ENCODE data around the gene BANP.
"Not testable (repeated sequence)": the region's sequence is repeated elsewhere in the genome, so short reads cannot be mapped to it uniquely, and the experiment has no call there.

BANP gene

GRCh38 chr16:87983072-87983736 lies 32.0 kb downstream of the BANP start:
- H3K27ac ChIP-seq (ENCODE audit: low read length); H3K4me3 ChIP-seq (ENCODE audit: low read length): not testable (repeated sequence)

GRCh38 chr16:87983737-87984097 lies 32.5 kb downstream of the BANP start:
- WGBS (ENCODE audit: insufficient coverage, insufficient read length) = no CpG with 5 or more reads among the region's 7 CpGs
- H3K4me3 ChIP-seq (ENCODE audit: low read length); H3K9me3 ChIP-seq (ENCODE audit: control insufficient read depth, insufficient read depth, low read length); H3K4me1 ChIP-seq (ENCODE audit: control insufficient read depth, insufficient read depth, low read length); H3K36me3 ChIP-seq (ENCODE audit: control insufficient read depth, insufficient read depth, low read length); DNase-seq (ENCODE audit: low read depth, low spot score); H3K27me3 ChIP-seq (ENCODE audit: control insufficient read depth, insufficient read depth, low read length); H3K27ac ChIP-seq (ENCODE audit: low read length): not testable (repeated sequence)

More at GRCh38 chr16:87983072-87983736, 32.0 kb downstream of the BANP start:
- DNase-seq (ENCODE audit: low read depth, low spot score); H3K4me1 ChIP-seq (ENCODE audit: control insufficient read depth, insufficient read depth, low read length); H3K9me3 ChIP-seq (ENCODE audit: control insufficient read depth, insufficient read depth, low read length); H3K36me3 ChIP-seq (ENCODE audit: control insufficient read depth, insufficient read depth, low read length); H3K27me3 ChIP-seq (ENCODE audit: control insufficient read depth, insufficient read depth, low read length): not testable (repeated sequence)
- WGBS (ENCODE audit: insufficient coverage, insufficient read length) = no CpG with 5 or more reads among the region's 20 CpGs

DNA sequence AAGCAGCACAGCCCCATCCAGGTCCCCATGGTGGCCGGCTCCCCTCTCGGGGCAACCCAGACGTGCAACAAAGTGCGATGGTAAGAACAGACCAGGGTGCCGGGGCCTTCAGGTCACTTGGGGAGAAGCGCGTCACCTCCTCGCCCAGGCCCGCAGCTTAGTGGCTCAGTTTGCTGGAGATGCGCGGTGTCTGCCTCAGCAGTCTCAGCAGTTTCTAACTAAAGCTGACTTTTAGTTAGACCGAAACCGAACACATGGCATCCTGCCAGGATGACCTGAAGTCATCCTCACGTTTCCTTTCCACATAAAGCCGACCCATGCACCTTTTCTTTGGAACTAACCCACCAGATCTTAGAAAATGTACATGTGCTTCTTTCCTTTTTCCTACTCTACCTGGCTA lies 32.9 kb downstream of the BANP start:
- no CpG with 5 or more reads among the region's 15 CpGs for WGBS (ENCODE audit: insufficient coverage, insufficient read length)
- DNase-seq (ENCODE audit: low read depth, low spot score); H3K27ac ChIP-seq (ENCODE audit: low read length); H3K27me3 ChIP-seq (ENCODE audit: control insufficient read depth, insufficient read depth, low read length); H3K9me3 ChIP-seq (ENCODE audit: control insufficient read depth, insufficient read depth, low read length); H3K4me3 ChIP-seq (ENCODE audit: low read length); H3K36me3 ChIP-seq (ENCODE audit: control insufficient read depth, insufficient read depth, low read length); H3K4me1 ChIP-seq (ENCODE audit: control insufficient read depth, insufficient read depth, low read length): not testable (repeated sequence)

DNA sequence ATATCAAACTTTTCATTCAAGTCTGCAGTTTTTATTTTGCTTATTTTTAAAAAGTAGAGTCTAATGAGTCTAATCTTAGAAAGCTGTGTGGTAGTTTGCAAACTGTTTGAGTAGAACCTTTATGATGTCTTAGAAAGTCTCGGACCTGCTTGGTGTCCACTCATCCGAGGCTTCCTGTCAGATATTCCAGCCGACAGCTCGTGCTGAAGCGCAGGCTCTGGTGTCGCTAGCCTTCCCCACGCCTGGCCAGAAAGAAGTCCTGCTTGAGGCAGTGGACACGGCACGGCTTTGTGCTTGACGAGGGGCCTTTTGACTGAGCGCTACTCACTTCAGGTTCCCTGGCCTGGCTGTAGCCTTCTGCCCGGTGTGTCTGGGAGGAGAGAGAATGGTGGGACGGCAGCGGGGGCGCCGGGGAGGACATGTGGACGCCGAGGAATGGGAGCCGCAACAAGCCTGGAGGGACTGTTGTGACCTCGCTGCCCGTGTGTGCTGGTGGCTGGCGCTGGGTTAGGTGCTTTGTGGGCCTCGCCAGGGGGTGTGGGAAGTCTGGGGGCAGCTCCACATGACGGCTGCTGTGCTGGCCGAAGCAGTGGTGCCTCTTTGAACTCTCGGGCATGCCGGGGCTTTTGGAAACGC lies 33.5 kb downstream of the BANP start:
- Histone ChIP-seq H3K27ac (ENCODE audit: low read length) (no peak overlapping the region), H3K27me3 (ENCODE audit: control insufficient read depth, insufficient read depth, low read length) (no peaks in the 10 kb centered on the region), H3K4me3 (ENCODE audit: low read length) (no peak overlapping the region), H3K9me3 (ENCODE audit: control insufficient read depth, insufficient read depth, low read length) (no peaks in the 10 kb centered on the region), H3K36me3 (ENCODE audit: control insufficient read depth, insufficient read depth, low read length) (peaks cover 6% of the 10 kb centered on the region; the same call in 1 of the 2 replicates), H3K4me1 (ENCODE audit: control insufficient read depth, insufficient read depth, low read length) (no peaks in the 10 kb centered on the region)
- DNase-seq (ENCODE audit: low read depth, low spot score) = no peak
- no CpG with 5 or more reads among the region's 28 CpGs for WGBS (ENCODE audit: insufficient coverage, insufficient read length)

GRCh38 chr16:87985493-87985892 lies 34.3 kb downstream of the BANP start:
- H3K9me3 ChIP-seq (ENCODE audit: control insufficient read depth, insufficient read depth, low read length); H3K36me3 ChIP-seq (ENCODE audit: control insufficient read depth, insufficient read depth, low read length); H3K4me3 ChIP-seq (ENCODE audit: low read length); H3K4me1 ChIP-seq (ENCODE audit: control insufficient read depth, insufficient read depth, low read length); H3K27me3 ChIP-seq (ENCODE audit: control insufficient read depth, insufficient read depth, low read length); H3K27ac ChIP-seq (ENCODE audit: low read length); DNase-seq (ENCODE audit: low read depth, low spot score): not testable (repeated sequence)
- WGBS (ENCODE audit: insufficient coverage, insufficient read length) = no CpG with 5 or more reads among the region's 5 CpGs

GRCh38 chr16:87986361-87986849 lies 35.2 kb downstream of the BANP start:
- not testable (repeated sequence) for H3K36me3 ChIP-seq (ENCODE audit: control insufficient read depth, insufficient read depth, low read length)

GRCh38 chr16:87988596-87988995 lies 37.4 kb downstream of the BANP start:
- WGBS (ENCODE audit: insufficient coverage, insufficient read length) = no CpG with 5 or more reads among the region's 9 CpGs
- not testable (repeated sequence) for H3K27ac ChIP-seq (ENCODE audit: low read length); H3K36me3 ChIP-seq (ENCODE audit: control insufficient read depth, insufficient read depth, low read length); DNase-seq (ENCODE audit: low read depth, low spot score); H3K27me3 ChIP-seq (ENCODE audit: control insufficient read depth, insufficient read depth, low read length); H3K9me3 ChIP-seq (ENCODE audit: control insufficient read depth, insufficient read depth, low read length); H3K4me1 ChIP-seq (ENCODE audit: control insufficient read depth, insufficient read depth, low read length); H3K4me3 ChIP-seq (ENCODE audit: low read length)

More at GRCh38 chr16:87986361-87986849, 35.2 kb downstream of the BANP start:
- WGBS (ENCODE audit: insufficient coverage, insufficient read length) = no CpG with 5 or more reads among the region's 5 CpGs
- DNase-seq (ENCODE audit: low read depth, low spot score); H3K27me3 ChIP-seq (ENCODE audit: control insufficient read depth, insufficient read depth, low read length); H3K4me1 ChIP-seq (ENCODE audit: control insufficient read depth, insufficient read depth, low read length); H3K4me3 ChIP-seq (ENCODE audit: low read length); H3K9me3 ChIP-seq (ENCODE audit: control insufficient read depth, insufficient read depth, low read length); H3K27ac ChIP-seq (ENCODE audit: low read length): not testable (repeated sequence)

DNA sequence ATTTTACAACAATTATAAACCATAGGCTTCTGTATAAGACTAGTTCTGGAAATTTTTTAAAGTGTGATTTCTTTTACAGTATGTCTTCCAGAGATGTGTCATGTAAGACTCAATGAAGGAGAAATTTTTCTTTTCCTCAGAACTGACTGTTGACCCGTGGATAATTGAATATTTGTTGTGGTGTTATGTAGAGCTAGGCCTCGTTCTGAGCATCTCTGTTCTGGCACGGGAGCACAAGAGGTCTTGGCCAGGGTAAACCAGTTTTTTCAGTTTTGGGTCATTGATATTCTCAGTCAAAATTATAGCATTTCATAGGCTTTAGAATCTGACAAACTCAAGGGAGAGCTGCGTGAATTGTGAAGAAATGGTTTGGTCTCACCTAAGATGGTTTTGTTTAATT lies 39.0 kb downstream of the BANP start:
- H3K9me3 ChIP-seq (ENCODE audit: control insufficient read depth, insufficient read depth, low read length); H3K27me3 ChIP-seq (ENCODE audit: control insufficient read depth, insufficient read depth, low read length); H3K27ac ChIP-seq (ENCODE audit: low read length); H3K4me3 ChIP-seq (ENCODE audit: low read length); DNase-seq (ENCODE audit: low read depth, low spot score); H3K4me1 ChIP-seq (ENCODE audit: control insufficient read depth, insufficient read depth, low read length); H3K36me3 ChIP-seq (ENCODE audit: control insufficient read depth, insufficient read depth, low read length): not testable (repeated sequence)
- WGBS (ENCODE audit: insufficient coverage, insufficient read length) = no CpG with 5 or more reads among the region's 4 CpGs

DNA sequence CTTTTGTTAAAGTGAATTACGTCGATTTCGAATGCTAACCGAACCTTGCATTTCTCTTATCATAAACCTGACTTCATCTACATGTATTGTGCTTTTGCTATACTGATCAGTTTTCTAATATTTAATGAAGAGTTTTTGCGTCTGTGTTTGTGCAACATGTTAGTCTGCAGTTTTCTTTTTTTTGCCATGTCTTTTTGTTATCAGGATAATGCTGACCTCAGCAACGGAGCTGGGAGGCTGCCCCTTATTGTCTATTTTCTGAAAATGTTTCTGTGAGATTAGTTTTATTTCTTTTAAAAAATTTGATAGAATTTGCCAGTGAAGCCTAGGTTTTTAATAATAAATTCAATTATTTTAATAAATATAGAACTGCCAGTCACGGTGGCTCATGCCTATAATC lies 40.9 kb downstream of the BANP start:
- no CpG with 5 or more reads among the region's 7 CpGs for WGBS (ENCODE audit: insufficient coverage, insufficient read length)
- H3K9me3 ChIP-seq (ENCODE audit: control insufficient read depth, insufficient read depth, low read length); H3K27ac ChIP-seq (ENCODE audit: low read length); H3K36me3 ChIP-seq (ENCODE audit: control insufficient read depth, insufficient read depth, low read length); H3K27me3 ChIP-seq (ENCODE audit: control insufficient read depth, insufficient read depth, low read length); DNase-seq (ENCODE audit: low read depth, low spot score); H3K4me3 ChIP-seq (ENCODE audit: low read length); H3K4me1 ChIP-seq (ENCODE audit: control insufficient read depth, insufficient read depth, low read length): not testable (repeated sequence)

GRCh38 chr16:87993901-87994300 lies 42.7 kb downstream of the BANP start:
- no peak overlapping the region for H3K27ac ChIP-seq (ENCODE audit: low read length)
- H3K9me3 ChIP-seq (ENCODE audit: control insufficient read depth, insufficient read depth, low read length) = no peaks in the 10 kb centered on the region
- no peaks in the 10 kb centered on the region; the same call in 1 of the 2 replicates for H3K36me3 ChIP-seq (ENCODE audit: control insufficient read depth, insufficient read depth, low read length)
- H3K27me3 ChIP-seq (ENCODE audit: control insufficient read depth, insufficient read depth, low read length) = no peaks in the 10 kb centered on the region
- no peak for DNase-seq (ENCODE audit: low read depth, low spot score)
- no peaks in the 10 kb centered on the region for H3K4me1 ChIP-seq (ENCODE audit: control insufficient read depth, insufficient read depth, low read length)
- WGBS (ENCODE audit: insufficient coverage, insufficient read length) = no CpG with 5 or more reads among the region's 17 CpGs
- H3K4me3 ChIP-seq (ENCODE audit: low read length) = no peak overlapping the region

DNA sequence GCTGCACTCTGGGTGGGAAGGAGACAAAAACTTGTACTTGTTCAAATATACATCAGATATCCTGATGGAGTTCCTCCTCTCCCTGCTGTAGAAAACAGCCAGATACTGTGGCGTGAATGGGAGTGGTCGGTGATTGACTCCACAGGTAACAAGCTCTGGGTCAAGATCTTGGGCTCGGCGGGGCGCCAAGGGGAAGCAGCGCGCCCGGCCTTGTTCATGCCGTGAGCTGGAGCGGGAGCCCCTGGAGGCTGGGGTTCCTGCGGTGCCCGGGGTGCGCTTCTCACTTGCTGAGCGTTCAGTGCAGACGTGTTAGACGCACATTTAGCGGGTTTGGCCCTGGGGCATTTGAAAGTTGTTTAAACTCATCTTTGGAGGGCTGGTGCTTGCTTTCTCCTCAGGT lies 44.4 kb downstream of the BANP start:
- H3K27ac ChIP-seq (ENCODE audit: low read length) = no peak overlapping the region
- H3K27me3 ChIP-seq (ENCODE audit: control insufficient read depth, insufficient read depth, low read length) = no peaks in the 10 kb centered on the region
- H3K4me3 ChIP-seq (ENCODE audit: low read length) = no peak overlapping the region
- DNase-seq (ENCODE audit: low read depth, low spot score) = no peak
- no peaks in the 10 kb centered on the region for H3K4me1 ChIP-seq (ENCODE audit: control insufficient read depth, insufficient read depth, low read length)
- H3K36me3 ChIP-seq (ENCODE audit: control insufficient read depth, insufficient read depth, low read length) = no peaks in the 10 kb centered on the region; the same call in 1 of the 2 replicates
- WGBS (ENCODE audit: insufficient coverage, insufficient read length) = no CpG with 5 or more reads among the region's 17 CpGs
- H3K9me3 ChIP-seq (ENCODE audit: control insufficient read depth, insufficient read depth, low read length) = no peaks in the 10 kb centered on the region

Measured in iPS DF 6.9 (cell line).